Heart left ventricle (tissue), 16 donors: ENCODE data around the gene ZMYND10. TPM values are rescaled to one million over a fixed set of nuclear protein-coding genes. Genes with fewer than 3 reads are reported as not detected.
A peak's percentile ranks its signal among the peaks of the same experiment; 100 is the strongest.

Experiments
- ATAC-seq, 4 donors: fragments of 200-7000 bp; cut with Tn5 transposase; one replicate each; pipeline ENCODE4 v1.9.1; 2020 to 2022; ENCODE audit warnings: moderate library complexity in 4 of 4, mild to moderate bottlenecking in 3 of 4, moderate number of reproducible peaks in 1 of 4
- DNase-seq, 5 donors: peaks; one replicate each; pipeline ENCODE4 v3.0.0-alpha.2; 2020
- H3K27ac ChIP-seq, 12 donors: fragments of 200-600 bp; sonication (generic) in 4 of 12; one replicate each; pipeline versions ENCODE4 v1.5.0 to v1.8.0; 2016 to 2022; ENCODE audit warnings: mild to moderate bottlenecking in 2 of 12
- H3K27me3 ChIP-seq, 9 donors: fragments of 200-600 bp; sonication (generic) in 2 of 9; one replicate each; pipeline versions ENCODE4 v1.5.1 to v1.8.0; 2016 to 2022; ENCODE audit warnings: mild to moderate bottlenecking in 3 of 9
- H3K36me3 ChIP-seq, 9 donors: fragments of 200-600 bp; sonication (generic) in 2 of 9; one replicate each; pipeline versions ENCODE4 v1.5.0 to v1.8.0; 2018 to 2022; ENCODE audit warnings: mild to moderate bottlenecking in 2 of 9
- H3K4me1 ChIP-seq, 12 donors: fragments of 200-600 bp; sonication (generic) in 4 of 12; one replicate each; pipeline versions ENCODE4 v1.5.0 to v1.8.0; 2016 to 2022; ENCODE audit warnings: mild to moderate bottlenecking in 3 of 12
- H3K4me3 ChIP-seq, 12 donors: fragments of 200-600 bp; sonication (generic) in 4 of 12; one replicate each; pipeline versions ENCODE4 v1.5.0 to v1.8.0; 2017 to 2022; ENCODE audit warnings: mild to moderate bottlenecking in 9 of 12, moderate library complexity in 4 of 12
- H3K9me3 ChIP-seq, 12 donors: fragments of 200-600 bp; sonication (generic) in 4 of 12; one replicate each; pipeline versions ENCODE4 v1.5.0 to v1.8.0; 2016 to 2022; ENCODE audit warnings: mild to moderate bottlenecking in 1 of 12
- POLR2A ChIP-seq, 2 donors: fragments of 450-650 bp; IDR thresholded peaks; one replicate each; pipeline ENCODE4 v1.6.1; 2017; ENCODE audit warnings: antibody characterized with exemption in 2 of 2, mild to moderate bottlenecking in 2 of 2, moderate library complexity in 2 of 2
- WGBS, 4 donors: extraction: QIAGEN DNeasy Blood & Tissue Kit in 2 of 4; methylation state at CpG; one replicate each; pipeline versions ENCODE4 v1.1.5 to v1.1.7; 2013 to 2018; 5-methylcytosine and 5-hydroxymethylcytosine counted together
- intact Hi-C, 10 donors: fragments of 100-400 bp; cut with DNase I; formaldehyde crosslinking; loops; one replicate each; pipeline versions ENCODE4 v1.11.1 to v1.14.2; 2022
- polyA plus RNA-seq, 2 donors: library from polyadenylated mRNA; stranded (reverse); fragments of 200-250 nt; gene quantifications; one replicate each; pipeline ENCODE4 v1.2.3, GENCODE V29; 2013
- total RNA-seq, 9 donors: library from RNA; depleted of rRNA in 2 of 9; stranded (reverse); fragments of >200 nt in 2 of 9; fragmentation: NEBNext Ultra II Directional in 3 of 9; extraction: Animal tissue kit (Norgen Biotek cat#: 25700) in 3 of 9; gene quantifications; one replicate each; pipeline versions ENCODE4 v1.1.0 to v1.2.4, GENCODE V29; 2016 to 2023
- TF ChIP-seq, protein P1 (sequence below), 12 donors: fragments of 200-600 bp; sonication (generic) in 4 of 12; IDR thresholded peaks; one replicate each; pipeline versions ENCODE4 v1.5.0 to v1.8.0; 2018 to 2022; ENCODE audit warnings: antibody characterized with exemption in 12 of 12, mild to moderate bottlenecking in 5 of 12
- donor health status: ischemic (EF 13 %, LVEDD 7.1; RV severe dilation, severe dysfunction).
- donor health status: healthy with polysubstance abuse.
- donor health status: DM: no; HTN: yes; CAD: no.
- donor health status: DM: no; HTN: no; CAD: no.
- donor health status: ischemic (EF 25% LVEDD 6.9; RV normal size, moderate dysfunction).
- donor health status: ischemic (EF 25% LVEDD 5.7; RV mildly dilated, moderate dysfunction).
- donor health status: healthy.
- donor health status: DM: yes; HTN: yes; CAD: no.
- donor health status: ischemic (EF 35%, LVEDD 5.7; RV mildly dilated, moderate dysfunction).
- donor health status: nonischemic (EF 11% LVEDD 7.7; RV severe dilation, severe dysfunction).
- donor health status: DM: yes; HTN: yes; CAD: no.
- donor health status: PGD.
- donor health status: ischemic (EF 29% LVEDD 5.4; RV normal size, mild dysfunction).
- donor health status: nonischemic (EF 23%, LVEDD 6.1; RV moderate dilation, normal function).

ZMYND10 gene
- total and polyA plus RNA-seq, 11 donors, result 0.15 to 1.4 (median 0.66) TPM; not detected in 5

DNA sequence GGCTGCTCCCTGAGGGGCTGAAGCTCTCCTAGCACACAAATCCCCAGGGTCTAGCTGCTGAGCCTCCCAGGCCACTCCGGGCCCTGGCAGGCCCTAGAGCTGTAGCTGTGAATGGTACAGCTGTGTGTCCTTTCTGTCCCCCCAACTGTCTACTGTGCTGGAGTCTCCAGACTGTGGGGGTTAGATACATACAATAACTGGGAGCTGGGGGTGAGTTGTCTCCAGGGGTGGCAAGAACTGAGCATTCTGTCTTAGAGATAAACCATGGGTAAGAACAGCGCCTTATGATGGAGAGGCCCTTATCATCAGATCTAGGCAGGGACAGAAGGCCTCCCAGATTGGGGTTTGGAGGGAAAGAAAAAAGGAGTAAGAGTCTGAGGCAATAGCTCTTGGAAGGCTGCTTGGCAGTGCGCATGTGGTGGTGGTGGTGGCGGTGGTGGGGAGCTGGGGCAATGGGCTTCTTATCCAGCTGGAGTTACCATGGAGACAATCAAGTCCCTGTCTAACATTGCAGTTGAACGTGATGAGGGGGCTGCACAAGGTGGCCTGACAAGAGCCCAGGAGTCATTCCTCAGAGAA is 8.7 kb upstream of the ZMYND10 start:
- no peak overlapping the region for H3K27ac ChIP-seq
- no peaks in the 10 kb centered on the region for H3K27me3 ChIP-seq
- 72 to 80% (median 78%) methylated on average over 5 of the region's 5 CpGs for WGBS, 4 donors
- H3K36me3 ChIP-seq, result peaks cover 0 to 54% (median 38%) of the 10 kb centered on the region in 9 donors
- peaks cover 24 to 78% (median 60%) of the 10 kb centered on the region in 12 donors for H3K4me1 ChIP-seq
- no peak for DNase-seq
- TF ChIP-seq POLR2A (IDR thresholded peaks at IDR 0.05), result no peak
- TF ChIP-seq, protein P1, sequence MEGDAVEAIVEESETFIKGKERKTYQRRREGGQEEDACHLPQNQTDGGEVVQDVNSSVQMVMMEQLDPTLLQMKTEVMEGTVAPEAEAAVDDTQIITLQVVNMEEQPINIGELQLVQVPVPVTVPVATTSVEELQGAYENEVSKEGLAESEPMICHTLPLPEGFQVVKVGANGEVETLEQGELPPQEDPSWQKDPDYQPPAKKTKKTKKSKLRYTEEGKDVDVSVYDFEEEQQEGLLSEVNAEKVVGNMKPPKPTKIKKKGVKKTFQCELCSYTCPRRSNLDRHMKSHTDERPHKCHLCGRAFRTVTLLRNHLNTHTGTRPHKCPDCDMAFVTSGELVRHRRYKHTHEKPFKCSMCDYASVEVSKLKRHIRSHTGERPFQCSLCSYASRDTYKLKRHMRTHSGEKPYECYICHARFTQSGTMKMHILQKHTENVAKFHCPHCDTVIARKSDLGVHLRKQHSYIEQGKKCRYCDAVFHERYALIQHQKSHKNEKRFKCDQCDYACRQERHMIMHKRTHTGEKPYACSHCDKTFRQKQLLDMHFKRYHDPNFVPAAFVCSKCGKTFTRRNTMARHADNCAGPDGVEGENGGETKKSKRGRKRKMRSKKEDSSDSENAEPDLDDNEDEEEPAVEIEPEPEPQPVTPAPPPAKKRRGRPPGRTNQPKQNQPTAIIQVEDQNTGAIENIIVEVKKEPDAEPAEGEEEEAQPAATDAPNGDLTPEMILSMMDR (IDR thresholded peaks at IDR 0.05), result no peak
- no peak overlapping the region for H3K4me3 ChIP-seq
- intact Hi-C loops, result loop anchor here in 2 of 10 donors (5.0 to 10.0 kb wide), 3 partner anchors 258 to 1611 kb away; partner anchors contain the start of genes CISH (in 1 of the 2), MANF (in 1 of the 2) and PCBP4 (in 1 of the 2)
- no peaks in the 10 kb centered on the region for H3K9me3 ChIP-seq
- no peak for ATAC-seq

DNA sequence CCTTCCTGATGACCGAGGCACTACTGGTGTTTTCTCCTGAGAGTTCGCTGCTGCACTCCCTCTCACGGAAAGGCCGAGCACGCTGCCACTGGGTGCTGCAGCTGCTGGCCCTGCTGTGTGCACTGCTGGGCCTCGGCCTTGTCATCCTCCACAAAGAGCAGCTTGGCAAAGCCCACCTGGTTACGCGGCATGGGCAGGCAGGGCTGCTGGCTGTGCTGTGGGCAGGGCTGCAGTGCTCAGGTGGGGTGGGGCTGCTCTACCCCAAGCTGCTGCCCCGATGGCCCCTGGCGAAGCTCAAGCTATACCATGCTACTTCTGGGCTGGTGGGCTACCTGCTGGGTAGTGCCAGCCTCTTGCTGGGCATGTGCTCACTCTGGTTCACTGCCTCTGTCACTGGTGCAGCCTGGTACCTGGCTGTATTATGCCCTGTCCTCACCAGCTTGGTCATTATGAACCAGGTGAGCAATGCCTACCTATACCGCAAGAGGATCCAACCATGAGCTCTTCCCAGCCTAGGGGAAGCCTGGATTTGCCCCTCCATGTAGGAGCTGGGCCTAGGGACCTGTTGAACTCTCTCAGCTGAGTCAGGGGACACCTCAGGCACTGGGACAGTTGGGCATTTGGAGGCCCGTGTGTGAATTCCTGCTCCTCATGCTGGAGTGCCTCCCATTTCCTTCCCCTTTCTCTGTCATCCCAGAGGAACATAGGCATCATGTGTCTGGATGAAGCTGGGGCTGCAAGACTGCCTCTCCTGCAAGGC is 7.9 kb upstream of the ZMYND10 start:
- Histone ChIP-seq H3K36me3 (peaks cover 0 to 59% (median 38%) of the 10 kb centered on the region in 9 donors), H3K4me1 (peaks cover 24 to 78% (median 59%) of the 10 kb centered on the region in 12 donors), H3K27ac (no peak overlapping the region), H3K27me3 (no peaks in the 10 kb centered on the region), H3K4me3 (no peak overlapping the region), H3K9me3 (no peaks in the 10 kb centered on the region)
- TF ChIP-seq, protein P1 (IDR thresholded peaks at IDR 0.05), result no peak
- TF ChIP-seq POLR2A (IDR thresholded peaks at IDR 0.05), result no peak
- intact Hi-C loops, result loop anchor here in 2 of 10 donors (5.0 to 10.0 kb wide), 3 partner anchors 259 to 1611 kb away; partner anchors contain the start of genes CISH (in 1 of the 2), MANF (in 1 of the 2) and PCBP4 (in 1 of the 2)
- WGBS, 4 donors, result 77 to 84% (median 82%) methylated on average over 10 to 12 of the region's 12 CpGs
- no peak for DNase-seq
- ATAC-seq, result no peak

DNA sequence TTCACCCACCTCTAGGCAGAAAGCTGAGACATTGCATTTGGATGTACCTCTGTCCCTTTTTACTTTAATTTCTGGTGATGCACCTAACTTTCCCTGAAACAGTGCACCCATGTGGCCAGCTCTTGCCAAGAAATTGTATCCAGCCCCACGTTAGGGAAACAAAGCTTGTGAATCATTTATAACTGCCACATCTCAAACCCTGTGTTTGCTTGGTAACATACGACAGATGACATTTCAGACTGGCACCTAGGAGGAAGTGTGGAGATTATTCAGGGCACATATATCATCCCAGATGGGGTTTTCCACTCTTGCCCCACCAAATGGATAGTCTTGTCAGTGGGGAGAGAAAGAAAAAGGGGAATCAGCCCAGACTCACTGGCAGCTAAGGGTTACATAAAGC is 7.2 kb upstream of the ZMYND10 start:
- 35 to 49% (median 45%) methylated on average over 2 of the region's 2 CpGs for WGBS, 4 donors
- Histone ChIP-seq H3K4me1 (peaks cover 21 to 72% (median 53%) of the 10 kb centered on the region in 12 donors), H3K4me3 (no peak overlapping the region), H3K27me3 (no peaks in the 10 kb centered on the region), H3K27ac (no peak overlapping the region), H3K36me3 (peaks cover 0 to 64% (median 40%) of the 10 kb centered on the region in 9 donors), H3K9me3 (no peaks in the 10 kb centered on the region)
- TF ChIP-seq, protein P1 (IDR thresholded peaks at IDR 0.05), result peak in 1 of 12 donors; percentile 5
- no peak for TF ChIP-seq POLR2A (IDR thresholded peaks at IDR 0.05)
- intact Hi-C loops, result loop anchor here in 2 of 10 donors (5.0 to 10.0 kb wide), 3 partner anchors 260 to 1612 kb away; partner anchors contain the start of genes CISH (in 1 of the 2), MANF (in 1 of the 2) and PCBP4 (in 1 of the 2)
- DNase-seq (no peak), ATAC-seq (no peak)

GRCh38 chr3:50351323-50351697 is 5.8 kb upstream of the ZMYND10 start:
- no peak for TF ChIP-seq POLR2A (IDR thresholded peaks at IDR 0.05)
- TF ChIP-seq, protein P1 (IDR thresholded peaks at IDR 0.05), result no peak
- 52 to 73% (median 56%) methylated on average over 11 of the region's 11 CpGs for WGBS, 4 donors
- no peaks in the 10 kb centered on the region for H3K27me3 ChIP-seq
- H3K4me1 ChIP-seq, result peaks cover 11 to 63% (median 41%) of the 10 kb centered on the region in 12 donors
- H3K4me3 ChIP-seq, result peak overlapping the region; percentile 24 to 95 (median 84)
- peak overlapping the region in 11 of 12 donors; percentile 91 to 98 (median 95) for H3K27ac ChIP-seq
- no peaks in the 10 kb centered on the region for H3K9me3 ChIP-seq
- ATAC-seq (peak in 1 of 4 donors; percentile 0), DNase-seq (no peak)
- intact Hi-C loops, result loop anchor here in 2 of 10 donors (5.0 to 10.0 kb wide), 3 partner anchors 261 to 1613 kb away; partner anchors contain the start of genes CISH (in 1 of the 2), MANF (in 1 of the 2) and PCBP4 (in 1 of the 2)
- H3K36me3 ChIP-seq, result peaks cover 0 to 57% (median 40%) of the 10 kb centered on the region in 9 donors
